ENCODE measurements around the gene DCAF8. TPM values are rescaled to one million over a fixed set of nuclear protein-coding genes. Genes with fewer than 3 reads are reported as not detected.
A peak's percentile ranks its signal among the peaks of the same experiment; 100 is the strongest.

Gene DCAF8
- total RNA-seq, 2 experiments from 2014 or later: 147 to 150 TPM

DNA sequence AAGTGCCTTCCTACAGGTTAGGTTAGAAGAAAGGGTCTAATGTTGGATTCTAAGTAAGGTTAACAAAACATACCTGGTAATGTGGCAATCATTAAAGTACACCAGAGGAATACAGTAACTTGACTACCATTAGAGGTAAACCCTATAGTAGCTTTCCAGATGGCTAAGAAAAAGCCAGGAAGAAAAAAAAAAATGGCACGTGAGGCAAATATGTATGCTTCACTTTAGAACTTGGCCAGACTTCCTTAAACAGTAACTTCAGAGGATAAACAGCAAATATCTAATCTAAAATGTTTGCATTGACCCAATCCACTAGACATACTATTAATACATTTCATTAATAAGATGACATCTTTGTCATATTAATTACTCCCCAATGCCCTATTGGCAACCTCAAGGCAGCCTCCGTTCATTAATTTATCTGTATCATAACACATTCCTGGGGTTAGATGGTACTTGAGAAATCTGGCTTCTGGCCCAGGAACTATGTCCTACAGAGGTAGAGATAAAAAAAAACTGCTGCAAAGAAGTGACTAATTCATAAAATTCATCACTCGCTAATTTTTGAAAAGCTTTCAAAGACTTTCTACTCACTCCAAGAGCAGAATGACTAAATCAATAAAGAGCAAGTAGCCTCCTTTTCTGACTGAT, 5.8 kb downstream of the DCAF8 start:
- no peaks in the 10 kb centered on the region for H3K9me3 Mint-ChIP-seq
- ATAC-seq (ENCODE audit: low read depth) (no peak), DNase-seq (no peak)
- H3K4me1 Mint-ChIP-seq: peaks cover 17% of the 10 kb centered on the region
- no peak overlapping the region for H3K4me3 Mint-ChIP-seq
- no peaks in the 10 kb centered on the region for H3K27me3 Mint-ChIP-seq
- H3K36me3 Mint-ChIP-seq: peaks cover 8% of the 10 kb centered on the region
- POLR2A ChIA-PET: no interaction called here
- no peak overlapping the region for H3K27ac Mint-ChIP-seq

DNA sequence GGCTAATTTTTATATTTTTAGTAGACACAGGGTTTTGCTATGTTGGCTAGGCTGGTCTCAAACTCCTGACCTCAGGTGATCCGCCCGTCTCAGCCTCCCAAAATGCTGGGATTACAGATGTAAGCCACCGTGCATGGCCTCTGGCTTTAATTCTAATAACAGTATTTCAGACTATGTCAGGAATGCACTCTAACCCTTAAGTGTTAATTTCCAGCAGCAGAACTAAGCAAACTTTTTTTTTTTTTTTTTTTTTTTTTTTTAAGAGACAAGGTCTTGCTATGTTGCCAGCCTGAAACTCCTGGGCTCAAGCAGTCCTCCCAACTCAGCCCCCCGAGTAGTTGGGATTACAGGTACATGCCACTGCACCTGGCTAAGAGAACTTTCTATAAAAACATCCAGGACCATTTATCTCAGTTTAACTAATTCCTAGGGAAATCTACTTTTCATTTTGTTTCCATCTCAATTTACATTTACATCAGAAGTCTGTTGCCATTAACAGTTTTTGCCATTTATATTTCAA, 6.5 kb downstream of the DCAF8 start:
- H3K27ac Mint-ChIP-seq: no peak overlapping the region
- H3K4me1 Mint-ChIP-seq: peaks cover 14% of the 10 kb centered on the region
- POLR2A ChIA-PET: no interaction called here
- DNase-seq (no peak), ATAC-seq (ENCODE audit: low read depth) (no peak)
- no peak overlapping the region for H3K4me3 Mint-ChIP-seq
- no peaks in the 10 kb centered on the region for H3K9me3 Mint-ChIP-seq
- no peaks in the 10 kb centered on the region for H3K27me3 Mint-ChIP-seq
- H3K36me3 Mint-ChIP-seq: peaks cover 8% of the 10 kb centered on the region

DNA sequence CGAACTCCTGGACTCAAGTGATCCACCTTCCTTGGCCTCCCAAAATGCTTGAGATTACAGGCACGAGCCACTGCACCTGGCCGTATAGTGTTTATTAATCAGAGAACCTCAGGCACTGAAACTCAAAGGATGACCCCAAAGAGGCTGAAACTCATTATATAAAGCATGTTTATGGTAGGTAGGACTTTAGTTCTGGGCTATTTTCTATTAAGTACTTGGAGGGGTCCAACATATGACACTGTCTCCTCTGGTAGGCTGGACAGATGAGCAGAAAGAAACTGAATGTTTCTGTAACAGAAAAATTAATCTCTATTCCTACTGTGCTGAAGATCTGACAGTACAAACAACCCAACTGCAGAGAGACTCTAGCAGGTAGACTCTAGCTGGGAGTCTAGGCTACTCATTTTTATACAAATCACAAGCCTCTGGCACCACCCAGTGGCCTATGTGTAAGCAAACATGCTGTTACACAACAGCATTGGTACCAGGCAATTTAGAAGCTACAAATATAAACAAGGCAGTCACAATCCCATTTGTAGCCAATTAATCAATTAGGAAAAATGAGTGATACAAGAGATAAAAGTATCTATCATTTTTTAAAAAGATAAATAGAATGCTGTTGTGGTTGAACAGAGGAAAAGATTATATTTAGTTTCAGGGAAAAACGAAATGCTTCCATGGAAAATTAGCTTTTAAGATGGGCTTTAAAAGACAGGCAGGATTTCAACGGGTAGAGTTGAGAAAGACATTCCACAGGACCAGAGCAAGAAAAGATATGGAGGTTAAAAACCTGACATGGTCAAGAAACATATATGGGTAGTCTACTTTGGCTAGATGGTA, 10.4 kb downstream of the DCAF8 start:
- DNase-seq (no peak), ATAC-seq (ENCODE audit: low read depth) (peak; percentile 96)
- Mint-ChIP-seq H3K27ac (no peak overlapping the region), H3K36me3 (no peaks in the 10 kb centered on the region), H3K9me3 (no peaks in the 10 kb centered on the region), H3K27me3 (no peaks in the 10 kb centered on the region), H3K4me3 (no peak overlapping the region), H3K4me1 (peaks cover 2% of the 10 kb centered on the region)
- POLR2A ChIA-PET: interaction anchor here (0.6 to 1.1 kb wide), 3 partner anchors 10 to 151 kb away, joined by 3 to 10 read pairs (median 5); partner anchors contain the start of gene DCAF8

DNA sequence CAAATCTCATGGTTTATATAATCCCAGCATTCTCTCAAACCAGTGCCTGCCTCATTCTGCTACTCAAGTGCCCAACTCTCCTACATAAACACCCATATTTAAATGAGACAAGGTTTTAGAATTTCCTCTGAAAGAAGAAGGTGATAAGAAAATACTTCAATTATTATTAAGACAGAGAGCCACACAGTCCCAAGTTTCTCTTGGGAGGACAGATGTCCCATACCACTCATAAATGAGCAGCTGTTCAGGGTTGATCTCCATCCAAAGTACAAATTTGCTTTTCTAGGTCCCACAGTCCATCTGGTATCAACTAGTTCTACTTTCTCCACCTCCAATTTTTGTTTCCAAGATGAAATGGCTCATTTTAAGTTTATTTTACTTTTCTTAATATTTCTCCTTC, 11.3 kb downstream of the DCAF8 start:
- POLR2A ChIA-PET: no interaction called here
- Mint-ChIP-seq H3K4me3 (no peak overlapping the region), H3K4me1 (peaks cover 2% of the 10 kb centered on the region), H3K27ac (no peak overlapping the region), H3K36me3 (no peaks in the 10 kb centered on the region), H3K9me3 (no peaks in the 10 kb centered on the region), H3K27me3 (no peaks in the 10 kb centered on the region)
- ATAC-seq (ENCODE audit: low read depth) (no peak), DNase-seq (no peak)

DNA sequence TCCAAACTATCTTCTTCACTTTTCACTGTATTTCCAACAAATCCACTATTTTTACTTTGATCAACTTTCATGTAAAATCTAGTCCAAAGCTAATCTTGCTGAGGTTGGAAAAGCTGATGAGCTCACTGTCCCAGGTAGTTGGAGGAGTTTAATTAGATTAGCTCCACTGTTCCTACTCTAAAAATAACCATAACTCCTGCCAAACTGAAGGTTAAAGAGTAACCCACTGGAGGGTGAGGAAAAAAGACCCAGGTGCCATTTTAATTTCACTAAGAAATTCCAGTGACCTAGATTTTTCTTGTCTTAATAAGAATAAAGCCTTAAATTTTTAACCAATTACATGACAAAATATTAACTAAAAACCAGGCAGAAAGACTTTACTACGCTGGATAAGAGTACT, 15.3 kb downstream of the DCAF8 start:
- POLR2A ChIA-PET: no interaction called here

DNA sequence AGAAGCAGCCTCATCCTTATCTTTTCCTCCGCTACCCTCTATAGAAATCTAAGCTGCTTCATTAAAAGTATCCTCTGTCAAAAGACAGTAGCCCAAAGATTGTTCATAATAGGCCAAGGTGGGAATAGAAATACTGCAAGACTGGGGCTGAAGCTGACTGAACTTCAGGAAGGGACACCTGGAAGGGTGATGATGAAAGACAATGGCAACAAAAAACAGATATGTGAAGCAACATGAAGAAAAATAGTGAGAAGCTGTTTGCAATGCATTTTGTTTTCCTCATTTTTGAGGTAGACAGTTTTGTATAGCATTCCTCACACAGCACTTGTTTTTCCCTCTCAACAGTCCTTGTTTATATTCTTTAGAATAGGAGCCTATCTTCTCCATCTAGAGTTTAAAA, 16.9 kb downstream of the DCAF8 start:
- Mint-ChIP-seq H3K9me3 (no peaks in the 10 kb centered on the region), H3K27me3 (no peaks in the 10 kb centered on the region), H3K27ac (no peak overlapping the region), H3K4me1 (no peaks in the 10 kb centered on the region), H3K4me3 (no peak overlapping the region), H3K36me3 (peaks cover 4% of the 10 kb centered on the region)
- no peak for DNase-seq
- ATAC-seq (ENCODE audit: low read depth): no peak
- POLR2A ChIA-PET: no interaction called here

More for the DNA sequence above, 15.3 kb downstream of the DCAF8 start:
- DNase-seq: no peak
- no peak overlapping the region for H3K4me3 Mint-ChIP-seq
- peaks cover 2% of the 10 kb centered on the region for H3K36me3 Mint-ChIP-seq
- H3K27ac Mint-ChIP-seq: no peak overlapping the region
- peaks cover 2% of the 10 kb centered on the region for H3K4me1 Mint-ChIP-seq
- ATAC-seq (ENCODE audit: low read depth): no peak
- H3K27me3 Mint-ChIP-seq: no peaks in the 10 kb centered on the region
- H3K9me3 Mint-ChIP-seq: no peaks in the 10 kb centered on the region

DNA sequence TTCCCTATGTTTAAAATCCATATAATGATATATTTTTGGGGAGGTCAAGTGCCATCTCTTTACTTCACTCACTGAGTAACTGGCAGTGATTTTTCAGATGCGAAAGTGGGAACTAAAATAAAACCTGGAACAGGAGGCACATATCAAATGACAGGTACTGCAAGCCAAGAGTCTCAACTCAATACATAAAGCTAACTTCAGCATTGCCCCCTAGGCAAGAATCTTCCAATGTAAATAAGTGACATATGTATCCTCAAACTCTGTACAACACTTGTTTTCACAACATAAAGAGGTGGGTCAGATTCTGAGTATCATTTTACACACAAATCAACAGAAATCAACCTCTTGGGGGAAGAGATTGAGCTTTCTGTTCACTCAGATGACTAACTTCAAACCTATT, 18.1 kb downstream of the DCAF8 start:
- no peak overlapping the region for H3K4me3 Mint-ChIP-seq
- H3K36me3 Mint-ChIP-seq: peaks cover 12% of the 10 kb centered on the region
- H3K27ac Mint-ChIP-seq: no peak overlapping the region
- H3K27me3 Mint-ChIP-seq: no peaks in the 10 kb centered on the region
- DNase-seq (no peak), ATAC-seq (ENCODE audit: low read depth) (no peak)
- no peaks in the 10 kb centered on the region for H3K9me3 Mint-ChIP-seq
- POLR2A ChIA-PET: no interaction called here
- H3K4me1 Mint-ChIP-seq: no peaks in the 10 kb centered on the region

DNA sequence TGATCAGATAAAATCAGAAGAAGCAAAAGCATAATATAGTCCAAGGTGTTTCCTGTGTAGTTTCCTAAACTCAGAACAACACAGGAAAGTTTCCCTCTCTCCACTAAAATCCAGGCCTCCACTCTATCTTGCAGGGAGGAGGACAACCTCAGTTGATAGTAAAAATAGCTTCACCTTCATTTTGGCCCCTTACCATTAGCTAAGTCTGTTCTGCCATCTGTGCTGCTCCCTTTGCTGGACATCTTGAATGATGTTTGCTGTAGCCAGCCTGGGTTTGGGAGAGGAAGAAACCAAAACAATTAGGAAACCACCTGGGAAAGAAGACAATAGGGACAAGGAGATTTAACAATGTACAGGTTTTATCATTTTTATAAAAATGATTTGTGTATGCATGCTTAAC, 18.6 kb downstream of the DCAF8 start:
- Mint-ChIP-seq H3K4me1 (peaks cover 1% of the 10 kb centered on the region), H3K36me3 (peaks cover 15% of the 10 kb centered on the region), H3K27ac (no peak overlapping the region), H3K9me3 (no peaks in the 10 kb centered on the region), H3K4me3 (no peak overlapping the region), H3K27me3 (no peaks in the 10 kb centered on the region)
- ATAC-seq (ENCODE audit: low read depth): no peak
- POLR2A ChIA-PET: interaction anchor here (0.6 kb wide), 1 partner anchor 39 kb away, joined by 3 read pairs; the partner anchor contains the start of gene PEA15
- DNase-seq: no peak

DNA sequence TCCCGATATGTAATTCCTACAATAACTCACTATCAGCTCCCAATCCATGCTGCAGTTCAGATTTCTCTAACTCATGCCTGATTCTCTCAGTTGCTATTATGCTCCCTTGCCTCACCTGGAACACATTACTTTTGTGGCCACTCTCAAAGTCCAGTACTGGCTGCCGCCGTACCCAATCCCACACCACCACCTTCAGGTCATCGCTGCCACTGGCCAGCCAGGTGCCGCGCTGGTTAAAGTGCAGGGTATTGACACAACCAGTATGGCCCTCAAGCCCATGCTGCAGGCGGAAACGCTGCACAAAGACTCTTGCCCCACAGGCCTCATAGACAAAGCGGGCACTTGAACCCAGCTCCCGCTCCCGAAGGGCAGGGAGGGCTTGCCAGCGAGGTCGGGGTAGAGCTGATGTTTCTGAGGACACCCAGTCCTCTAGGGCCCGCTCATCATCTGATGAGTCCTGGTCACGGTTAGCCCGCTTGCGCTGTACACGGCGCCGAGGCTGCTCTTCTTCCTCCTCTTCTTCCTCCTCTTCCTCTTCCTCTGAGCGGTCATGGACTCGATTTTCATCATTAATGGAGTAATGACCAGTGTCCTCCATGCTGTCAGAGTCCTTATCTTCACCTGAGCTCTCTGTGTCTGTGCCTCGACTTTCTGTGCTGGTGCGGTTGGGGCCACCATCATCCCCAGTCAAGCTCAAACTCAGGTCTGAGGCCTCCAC, 22.6 kb downstream of the DCAF8 start:
- Mint-ChIP-seq H3K9me3 (no peaks in the 10 kb centered on the region), H3K27me3 (no peaks in the 10 kb centered on the region), H3K4me1 (peaks cover 3% of the 10 kb centered on the region), H3K27ac (no peak overlapping the region), H3K4me3 (no peak overlapping the region), H3K36me3 (peaks cover 24% of the 10 kb centered on the region)
- POLR2A ChIA-PET: interaction anchor here (1.6 kb wide), 1 partner anchor 12 kb away, joined by 3 read pairs; no protein-coding TSS in a partner anchor
- no peak for DNase-seq
- ATAC-seq (ENCODE audit: low read depth): no peak

DNA sequence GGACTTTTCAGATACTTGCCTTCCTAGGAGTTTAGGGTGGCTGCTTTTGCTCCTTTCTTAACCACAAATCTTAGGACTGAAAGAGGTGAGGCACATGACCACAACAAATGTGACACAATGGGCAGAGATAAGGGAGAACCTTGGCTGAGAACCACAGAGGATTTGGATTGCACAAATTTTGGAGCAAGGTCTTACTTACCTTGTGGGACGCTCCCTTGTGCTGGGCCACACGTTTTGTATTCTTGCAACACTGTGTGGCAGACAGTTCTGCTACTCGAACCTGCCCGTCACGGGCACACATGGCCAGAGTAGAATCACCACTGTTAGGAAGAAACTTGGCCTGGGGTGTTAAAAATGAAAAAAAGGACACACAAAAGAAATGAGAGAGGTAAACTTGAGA, 23.9 kb downstream of the DCAF8 start:
- H3K4me1 Mint-ChIP-seq: peaks cover 5% of the 10 kb centered on the region
- peaks cover 25% of the 10 kb centered on the region for H3K36me3 Mint-ChIP-seq
- H3K9me3 Mint-ChIP-seq: no peaks in the 10 kb centered on the region
- POLR2A ChIA-PET: interaction anchor here (1.6 kb wide), 1 partner anchor 11 kb away, joined by 3 read pairs; no protein-coding TSS in a partner anchor
- no peak overlapping the region for H3K4me3 Mint-ChIP-seq
- H3K27me3 Mint-ChIP-seq: no peaks in the 10 kb centered on the region
- ATAC-seq (ENCODE audit: low read depth): no peak
- H3K27ac Mint-ChIP-seq: no peak overlapping the region
- DNase-seq: no peak

DNA sequence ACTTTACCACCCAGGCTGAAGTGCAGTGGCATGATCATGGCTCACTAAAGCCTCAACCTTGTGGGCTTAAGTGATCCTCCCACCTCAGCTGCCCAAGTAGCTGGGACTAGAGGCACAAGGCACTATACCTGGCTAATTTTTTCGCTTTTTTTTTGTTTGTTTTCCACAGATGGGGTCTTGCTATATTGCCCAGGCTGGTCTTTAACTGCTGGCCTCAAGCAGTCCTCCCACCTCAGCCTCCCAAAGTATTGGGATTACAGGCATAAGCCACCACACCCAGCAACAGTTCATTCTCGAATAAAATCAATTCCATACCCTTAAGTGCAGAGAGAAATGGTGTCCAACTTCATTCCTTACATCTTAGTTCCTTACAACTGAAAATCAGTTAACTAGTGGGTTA, 24.8 kb downstream of the DCAF8 start:
- Mint-ChIP-seq H3K27ac (no peak overlapping the region), H3K27me3 (no peaks in the 10 kb centered on the region), H3K4me3 (no peak overlapping the region), H3K36me3 (peaks cover 26% of the 10 kb centered on the region), H3K4me1 (peaks cover 5% of the 10 kb centered on the region), H3K9me3 (no peaks in the 10 kb centered on the region)
- ATAC-seq (ENCODE audit: low read depth): no peak
- no peak for DNase-seq
- POLR2A ChIA-PET: no interaction called here

DNA sequence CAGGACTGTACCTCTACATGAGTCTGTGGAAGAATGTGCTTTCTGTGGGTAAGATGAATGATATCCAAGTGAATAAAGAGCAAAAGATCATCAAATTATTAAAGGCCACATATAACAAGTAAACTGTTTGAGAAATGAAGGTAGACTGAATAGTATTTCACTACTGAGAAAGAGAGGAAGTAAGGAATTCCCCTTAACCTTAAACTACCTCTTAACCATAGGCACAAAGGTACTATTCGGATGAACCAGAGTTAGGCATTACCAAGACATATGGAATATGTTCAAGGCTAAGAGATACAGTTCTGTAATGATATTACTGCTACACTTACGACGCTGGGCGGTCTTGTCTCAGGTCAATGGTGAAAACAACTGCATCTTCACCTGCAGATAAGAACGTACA, 25.5 kb downstream of the DCAF8 start:
- no peaks in the 10 kb centered on the region for H3K9me3 Mint-ChIP-seq
- H3K27me3 Mint-ChIP-seq: no peaks in the 10 kb centered on the region
- peaks cover 26% of the 10 kb centered on the region for H3K36me3 Mint-ChIP-seq
- POLR2A ChIA-PET: no interaction called here
- DNase-seq (no peak), ATAC-seq (ENCODE audit: low read depth) (no peak)
- H3K27ac Mint-ChIP-seq: no peak overlapping the region
- H3K4me1 Mint-ChIP-seq: peaks cover 5% of the 10 kb centered on the region
- no peak overlapping the region for H3K4me3 Mint-ChIP-seq

DNA sequence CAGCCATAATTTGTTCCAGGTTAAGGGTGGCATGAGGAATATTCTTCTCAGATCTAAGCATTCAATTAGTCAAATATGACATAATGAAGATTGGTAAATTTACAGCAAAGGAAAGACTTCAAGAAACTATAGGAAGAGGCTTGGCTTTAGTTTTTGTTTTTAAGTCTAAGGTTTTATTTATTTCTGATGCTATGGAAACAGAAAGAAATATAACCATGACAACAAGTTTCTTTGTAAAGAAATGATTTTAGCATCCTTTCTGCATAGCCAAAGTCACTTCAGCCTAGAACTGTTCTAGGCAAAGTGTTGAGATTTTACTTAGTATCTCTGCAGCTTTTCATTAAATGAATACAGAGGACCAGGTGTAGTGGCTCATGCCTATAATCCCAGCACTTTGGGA, 29.4 kb downstream of the DCAF8 start:
- POLR2A ChIA-PET: no interaction called here
- no peak for ATAC-seq (ENCODE audit: low read depth)
- Mint-ChIP-seq H3K27me3 (no peaks in the 10 kb centered on the region), H3K9me3 (no peaks in the 10 kb centered on the region), H3K4me3 (no peak overlapping the region), H3K27ac (no peak overlapping the region), H3K36me3 (peaks cover 30% of the 10 kb centered on the region), H3K4me1 (peaks cover 2% of the 10 kb centered on the region)
- DNase-seq: no peak
